Vagina (tissue), 2 donors: ENCODE data around the gene SPATA12. TPM values are rescaled to one million over a fixed set of nuclear protein-coding genes. Genes with fewer than 3 reads are reported as not detected.

Experiments used
- DNase-seq, 2 donors: peaks; one replicate each; pipeline ENCODE4 v3.0.0-alpha.2; 2017; ENCODE audit errors: extremely low spot score in 2 of 2
- H3K27ac ChIP-seq: fragments of 200-600 bp; sonication (generic); one replicate; pipeline ENCODE4 v1.5.1; 2019
- H3K27me3 ChIP-seq: fragments of 200-600 bp; sonication (generic); one replicate; pipeline ENCODE4 v1.5.1; 2019
- H3K36me3 ChIP-seq, 2 donors: fragments of 200-600 bp; sonication (generic); one replicate each; pipeline ENCODE4 v1.5.1; 2017 to 2019
- H3K4me1 ChIP-seq: fragments of 200-600 bp; sonication (generic); one replicate; pipeline ENCODE4 v1.5.1; 2019
- H3K4me3 ChIP-seq, 2 donors: fragments of 200-600 bp; sonication (generic); 1 replicate in 1 of 2; 2 replicates in 1 of 2; pipeline ENCODE4 v1.5.1; 2016 to 2019
- H3K9me3 ChIP-seq: fragments of 200-600 bp; sonication (generic); one replicate; pipeline ENCODE4 v1.5.1; 2019
- POLR2A ChIP-seq, 2 donors: fragments of 450-650 bp; IDR thresholded peaks; one replicate each; pipeline ENCODE4 v1.6.1; 2017; ENCODE audit warnings: antibody characterized with exemption in 2 of 2, mild to moderate bottlenecking in 2 of 2, moderate library complexity in 2 of 2
- POLR2AphosphoS5 ChIP-seq, 2 donors: sonication (generic); formaldehyde crosslinking; IDR thresholded peaks; one replicate each; pipeline ENCODE4 v1.9.0; 2017; ENCODE audit warnings: antibody characterized with exemption in 2 of 2, mild to moderate bottlenecking in 2 of 2, low read depth in 1 of 2; ENCODE audit not compliant: insufficient read depth in 1 of 2
- intact Hi-C: fragments of 100-400 bp; cut with DNase I; formaldehyde crosslinking; loops from one replicate; pipeline ENCODE4 v1.15.1; 2023
- total RNA-seq: library from RNA; depleted of rRNA; stranded (reverse); fragments of >200 nt; gene quantifications from one replicate; pipeline ENCODE4 v1.2.3, GENCODE V29; 2016
- TF ChIP-seq, protein P1 (sequence below), 3 experiments: fragments of 450-650 bp in 2 of 3; fragments of 200-600 bp in 1 of 3; sonication (generic) in 1 of 3; IDR thresholded peaks; one replicate each; pipeline ENCODE4 v1.5.1; 2017 to 2019; ENCODE audit warnings: antibody characterized with exemption in 3 of 3, mild to moderate bottlenecking in 2 of 3, moderate library complexity in 2 of 3

Gene SPATA12
- total RNA-seq, 1 donor from 2014 or later = not detected

DNA sequence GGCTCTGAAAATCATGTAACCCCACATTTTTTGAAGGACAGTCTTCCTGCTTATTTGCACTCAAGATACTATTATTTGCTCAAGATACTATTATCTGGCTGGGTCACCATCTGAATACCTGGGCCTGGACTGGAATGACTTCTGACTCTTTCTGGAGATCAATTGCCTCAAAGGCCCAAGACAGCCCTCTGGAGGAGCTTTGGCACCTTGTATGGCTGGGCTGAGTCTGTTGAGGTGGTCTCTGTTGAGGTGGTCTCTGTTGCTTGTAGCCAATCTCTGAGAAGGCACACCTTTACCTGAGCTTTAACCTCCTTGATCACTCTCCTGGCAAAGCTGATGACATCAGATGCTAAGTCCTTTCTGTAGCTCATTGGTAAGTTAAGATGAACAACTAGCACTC lies 33.0 kb downstream of the SPATA12 start:
- TF ChIP-seq, protein P1, sequence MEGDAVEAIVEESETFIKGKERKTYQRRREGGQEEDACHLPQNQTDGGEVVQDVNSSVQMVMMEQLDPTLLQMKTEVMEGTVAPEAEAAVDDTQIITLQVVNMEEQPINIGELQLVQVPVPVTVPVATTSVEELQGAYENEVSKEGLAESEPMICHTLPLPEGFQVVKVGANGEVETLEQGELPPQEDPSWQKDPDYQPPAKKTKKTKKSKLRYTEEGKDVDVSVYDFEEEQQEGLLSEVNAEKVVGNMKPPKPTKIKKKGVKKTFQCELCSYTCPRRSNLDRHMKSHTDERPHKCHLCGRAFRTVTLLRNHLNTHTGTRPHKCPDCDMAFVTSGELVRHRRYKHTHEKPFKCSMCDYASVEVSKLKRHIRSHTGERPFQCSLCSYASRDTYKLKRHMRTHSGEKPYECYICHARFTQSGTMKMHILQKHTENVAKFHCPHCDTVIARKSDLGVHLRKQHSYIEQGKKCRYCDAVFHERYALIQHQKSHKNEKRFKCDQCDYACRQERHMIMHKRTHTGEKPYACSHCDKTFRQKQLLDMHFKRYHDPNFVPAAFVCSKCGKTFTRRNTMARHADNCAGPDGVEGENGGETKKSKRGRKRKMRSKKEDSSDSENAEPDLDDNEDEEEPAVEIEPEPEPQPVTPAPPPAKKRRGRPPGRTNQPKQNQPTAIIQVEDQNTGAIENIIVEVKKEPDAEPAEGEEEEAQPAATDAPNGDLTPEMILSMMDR (IDR thresholded peaks at IDR 0.05) = no peak
- no peak for TF ChIP-seq POLR2A (IDR thresholded peaks at IDR 0.05)
- TF ChIP-seq POLR2AphosphoS5 (IDR thresholded peaks at IDR 0.05; ENCODE audit: insufficient read depth in 1 of 2, low read depth in 1 of 2) = no peak
- H3K27ac ChIP-seq = no peak overlapping the region
- H3K4me1 ChIP-seq = no peaks in the 10 kb centered on the region
- no peaks in the 10 kb centered on the region for H3K9me3 ChIP-seq
- H3K27me3 ChIP-seq = no peaks in the 10 kb centered on the region
- H3K36me3 ChIP-seq = peaks cover 0 to 8% of the 10 kb centered on the region in 2 donors
- intact Hi-C loops = no loop called here
- DNase-seq = no peak
- H3K4me3 ChIP-seq = no peak overlapping the region

DNA sequence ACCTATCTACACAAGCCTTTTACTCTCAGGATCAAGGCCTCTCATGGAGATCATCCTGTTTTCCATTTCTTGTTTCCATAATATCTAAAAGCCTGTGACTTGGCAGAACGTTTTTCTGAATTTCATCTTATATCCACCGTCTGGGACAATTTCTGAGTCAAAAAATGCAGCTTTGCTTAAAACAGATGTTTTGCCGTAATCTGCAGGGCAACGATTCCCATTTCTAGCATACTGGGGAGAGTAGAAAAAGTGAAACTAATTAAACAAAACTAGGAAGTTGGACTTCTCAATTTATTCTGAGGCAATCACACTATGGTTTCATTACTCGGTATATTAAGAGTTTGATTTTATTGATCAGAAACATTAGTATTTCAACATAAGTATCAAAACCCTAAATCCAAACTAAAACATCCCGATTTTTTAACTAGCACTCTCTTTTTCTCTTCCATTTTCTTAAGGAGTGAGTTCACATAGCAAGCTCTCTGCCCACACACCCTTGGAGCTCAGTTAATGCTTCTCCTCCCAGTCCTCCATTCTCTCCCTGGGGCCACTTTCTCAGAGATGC lies 33.6 kb downstream of the SPATA12 start:
- H3K9me3 ChIP-seq = no peaks in the 10 kb centered on the region
- no peaks in the 10 kb centered on the region for H3K27me3 ChIP-seq
- TF ChIP-seq POLR2A (IDR thresholded peaks at IDR 0.05) (no peak), POLR2AphosphoS5 (IDR thresholded peaks at IDR 0.05; ENCODE audit: insufficient read depth in 1 of 2, low read depth in 1 of 2) (no peak)
- TF ChIP-seq, protein P1 (IDR thresholded peaks at IDR 0.05) = no peak
- H3K36me3 ChIP-seq = peaks cover 0 to 8% of the 10 kb centered on the region in 2 donors
- H3K4me1 ChIP-seq = no peaks in the 10 kb centered on the region
- H3K4me3 ChIP-seq = no peak overlapping the region
- H3K27ac ChIP-seq = peak overlapping the region; percentile 50
- DNase-seq = no peak
- intact Hi-C loops = no loop called here

DNA sequence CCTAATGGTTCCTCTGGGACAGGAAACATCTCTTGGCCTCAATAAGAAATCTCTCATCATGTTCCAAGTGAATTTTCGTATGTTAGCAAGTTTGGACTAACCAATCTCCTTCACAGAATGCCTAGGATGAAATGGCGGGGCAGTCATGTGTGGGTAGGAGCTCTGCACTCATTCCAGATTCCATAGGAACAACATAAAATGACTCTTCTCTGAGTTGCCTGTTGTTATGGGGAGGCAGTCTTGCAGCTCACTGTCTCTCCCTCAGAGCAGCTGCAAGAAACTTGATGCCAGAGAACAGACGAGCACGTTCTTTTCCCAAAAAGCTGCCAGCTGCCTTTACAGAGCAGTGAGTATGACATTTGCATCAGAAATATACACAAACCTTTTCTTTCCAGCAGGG lies 34.1 kb downstream of the SPATA12 start:
- no peak for DNase-seq
- Histone ChIP-seq H3K27me3 (no peaks in the 10 kb centered on the region), H3K4me1 (no peaks in the 10 kb centered on the region), H3K4me3 (no peak overlapping the region), H3K9me3 (no peaks in the 10 kb centered on the region), H3K36me3 (peaks cover 0 to 8% of the 10 kb centered on the region in 2 donors), H3K27ac (peak overlapping the region; percentile 50)
- TF ChIP-seq POLR2A (IDR thresholded peaks at IDR 0.05) = no peak
- TF ChIP-seq, protein P1 (IDR thresholded peaks at IDR 0.05) = no peak
- no peak for TF ChIP-seq POLR2AphosphoS5 (IDR thresholded peaks at IDR 0.05; ENCODE audit: insufficient read depth in 1 of 2, low read depth in 1 of 2)
- intact Hi-C loops = no loop called here

DNA sequence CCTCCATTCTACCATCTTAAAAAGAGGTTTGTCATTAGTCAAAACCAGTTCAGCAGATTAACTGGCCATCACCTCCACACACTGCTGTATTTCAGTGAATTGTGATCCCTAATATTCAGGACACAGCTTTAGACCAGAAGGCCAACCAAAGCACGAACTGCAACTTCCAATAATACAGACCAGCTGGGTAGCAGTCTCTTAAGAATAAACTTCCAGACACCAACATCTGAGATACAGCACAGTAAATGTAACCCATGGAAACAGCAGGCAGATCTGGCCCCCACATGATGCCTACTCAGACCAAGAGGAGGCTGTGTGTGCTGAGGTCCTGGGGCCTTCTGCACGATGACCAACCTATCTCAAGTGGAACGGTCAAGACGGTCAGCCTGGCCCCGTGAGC lies 34.9 kb downstream of the SPATA12 start:
- intact Hi-C loops = no loop called here
- Histone ChIP-seq H3K4me1 (no peaks in the 10 kb centered on the region), H3K27me3 (no peaks in the 10 kb centered on the region), H3K9me3 (no peaks in the 10 kb centered on the region), H3K27ac (peak overlapping the region; percentile 50), H3K4me3 (no peak overlapping the region), H3K36me3 (peaks cover 0 to 8% of the 10 kb centered on the region in 2 donors)
- no peak for TF ChIP-seq POLR2AphosphoS5 (IDR thresholded peaks at IDR 0.05; ENCODE audit: insufficient read depth in 1 of 2, low read depth in 1 of 2)
- TF ChIP-seq POLR2A (IDR thresholded peaks at IDR 0.05) = no peak
- TF ChIP-seq, protein P1 (IDR thresholded peaks at IDR 0.05) = no peak
- no peak for DNase-seq

DNA sequence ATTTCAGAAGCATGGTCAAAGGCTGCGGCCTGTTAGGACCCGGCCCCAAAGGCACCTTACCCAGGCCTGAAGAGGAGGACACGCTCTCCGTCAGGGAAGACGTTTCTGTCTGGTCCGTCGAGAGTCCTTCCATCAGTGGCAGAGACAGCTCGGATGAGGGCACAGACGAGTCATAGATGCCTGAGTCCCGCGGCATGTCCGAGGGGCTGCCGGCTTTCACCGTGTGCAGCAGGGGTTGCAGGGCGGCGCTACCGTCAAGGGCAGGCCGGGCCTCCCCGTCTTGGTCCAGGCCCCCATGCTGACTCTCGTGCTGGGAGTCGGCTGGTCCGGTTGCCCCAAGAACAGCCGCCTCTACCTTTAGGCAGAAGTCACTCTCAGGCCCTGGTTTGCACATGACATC lies 37.1 kb downstream of the SPATA12 start:
- H3K36me3 ChIP-seq = peaks cover 0 to 8% of the 10 kb centered on the region in 2 donors

More for the DNA sequence above, 37.1 kb downstream of the SPATA12 start:
- TF ChIP-seq, protein P1 (IDR thresholded peaks at IDR 0.05) = no peak
- TF ChIP-seq POLR2A (IDR thresholded peaks at IDR 0.05) = no peak
- TF ChIP-seq POLR2AphosphoS5 (IDR thresholded peaks at IDR 0.05; ENCODE audit: insufficient read depth in 1 of 2, low read depth in 1 of 2) = no peak
- H3K9me3 ChIP-seq = no peaks in the 10 kb centered on the region
- H3K4me3 ChIP-seq = no peak overlapping the region
- H3K27me3 ChIP-seq = no peaks in the 10 kb centered on the region
- intact Hi-C loops = no loop called here
- H3K27ac ChIP-seq = no peak overlapping the region
- DNase-seq = no peak
- H3K4me1 ChIP-seq = no peaks in the 10 kb centered on the region
